Left cardiac atrium (tissue), 4 donors: ENCODE measurements around the gene ADORA2A. TPM values are rescaled to one million over a fixed set of nuclear protein-coding genes. Genes with fewer than 3 reads are reported as not detected.

ENCODE experiments used
- ATAC-seq, 2 donors: fragments of 200-7000 bp; cut with Tn5 transposase; one replicate each; pipeline ENCODE4 v1.9.1; 2020; ENCODE audit warnings: mild to moderate bottlenecking in 2 of 2, moderate library complexity in 2 of 2
- DNase-seq: peaks from one replicate; pipeline ENCODE4 v3.0.0-alpha.2; 2020
- intact Hi-C, 2 donors: fragments of 100-400 bp; cut with DNase I; formaldehyde crosslinking; loops; one replicate each; pipeline versions ENCODE4 v1.14.1 to v1.15.1; 2022 to 2023
- total RNA-seq, 2 donors: library from RNA; stranded (reverse); fragmentation: NEBNext Ultra II Directional; extraction: Animal tissue kit (Norgen Biotek cat#: 25700); gene quantifications; one replicate each; pipeline ENCODE4 v1.2.1, GENCODE V29; 2021
- donor health status: DM: no; HTN: yes; CAD: no.
- donor health status: DM: no; HTN: yes; CAD: no; lungs with severe emphysema.
- donor health status: DM: yes; HTN: yes; CAD: no.
- donor health status: Dilated cardiomyopathy.

The ADORA2A gene
- total RNA-seq, 2 donors from 2014 or later: 4.6 to 6.0 TPM

- no peak for DNase-seq
- peak in 1 of 2 donors; percentile 34 for ATAC-seq
- intact Hi-C loops: no loop called here
Observed at GRCh38 chr22:24401931-24402367, 25.4 kb upstream of the ADORA2A start.

- DNase-seq (peak; percentile 86), ATAC-seq (peak; percentile 87 to 89)
- intact Hi-C loops: no loop called here
Observed at GRCh38 chr22:24402460-24403192, 24.8 kb upstream of the ADORA2A start.

GRCh38 chr22:24403346-24403745, 24.1 kb upstream of the ADORA2A start:
- DNase-seq: no peak
- intact Hi-C loops: no loop called here
- ATAC-seq: no peak

GRCh38 chr22:24404561-24405275, 22.7 kb upstream of the ADORA2A start:
- no peak for DNase-seq
- intact Hi-C loops: no loop called here
- peak in 1 of 2 donors; percentile 9 for ATAC-seq

GRCh38 chr22:24405631-24406321, 21.6 kb upstream of the ADORA2A start:
- ATAC-seq (no peak), DNase-seq (no peak)
- intact Hi-C loops: no loop called here

GRCh38 chr22:24406322-24407277, 20.8 kb upstream of the ADORA2A start:
- intact Hi-C loops: no loop called here
- no peak for ATAC-seq
- DNase-seq: no peak

- ATAC-seq (no peak), DNase-seq (no peak)
- intact Hi-C loops: no loop called here
Observed at GRCh38 chr22:24407278-24407665, 20.1 kb upstream of the ADORA2A start.

GRCh38 chr22:24407884-24408283, 19.5 kb upstream of the ADORA2A start:
- intact Hi-C loops: no loop called here
- DNase-seq: no peak

GRCh38 chr22:24408630-24409029, 18.8 kb upstream of the ADORA2A start:
- intact Hi-C loops: no loop called here
- no peak for DNase-seq

More at GRCh38 chr22:24407884-24408283, 19.5 kb upstream of the ADORA2A start:
- no peak for ATAC-seq

GRCh38 chr22:24409707-24410106, 17.7 kb upstream of the ADORA2A start:
- DNase-seq (no peak), ATAC-seq (no peak)
- intact Hi-C loops: no loop called here

More at GRCh38 chr22:24408630-24409029, 18.8 kb upstream of the ADORA2A start:
- no peak for ATAC-seq

- intact Hi-C loops: no loop called here
- DNase-seq: no peak
- ATAC-seq: no peak
Observed at GRCh38 chr22:24410110-24410856, 17.1 kb upstream of the ADORA2A start.

- no peak for ATAC-seq
- intact Hi-C loops: no loop called here
- no peak for DNase-seq
Observed at GRCh38 chr22:24411256-24412004, 16.0 kb upstream of the ADORA2A start.

- DNase-seq (no peak), ATAC-seq (no peak)
- intact Hi-C loops: no loop called here
Observed at GRCh38 chr22:24412274-24412673, 15.1 kb upstream of the ADORA2A start.

- DNase-seq (no peak), ATAC-seq (no peak)
- intact Hi-C loops: no loop called here
Observed at GRCh38 chr22:24413271-24413670, 14.1 kb upstream of the ADORA2A start.

GRCh38 chr22:24413736-24414385, 13.5 kb upstream of the ADORA2A start:
- intact Hi-C loops: no loop called here
- ATAC-seq: no peak
- DNase-seq: no peak

GRCh38 chr22:24414523-24414922, 12.9 kb upstream of the ADORA2A start:
- DNase-seq (no peak), ATAC-seq (no peak)
- intact Hi-C loops: no loop called here
